AG04449 (cell line): ENCODE data around the gene DPF3.

Experiments used
- CTCF ChIA-PET: fragments of 350-600 bp; formaldehyde crosslinking; extraction: SDS; loops from one replicate; lab custom pipeline; 2021; ENCODE audit warnings: antibody characterized with exemption; lab: Yijun Ruan, JAX
- POLR2A ChIA-PET: fragments of 400-600, 350-600 bp; formaldehyde crosslinking; extraction: SDS; loops from one replicate; lab custom pipeline; 2020; ENCODE audit warnings: antibody characterized with exemption, inconsistent platforms; lab: Yijun Ruan, JAX
- DNase-seq: peaks from one replicate; pipeline ENCODE4 v3.0.0-alpha.2; 2010; ENCODE audit warnings: low read depth, low spot score
- H3K4me3 ChIP-seq: 2 replicates; pipeline ENCODE4 v1.5.1; 2011; ENCODE audit warnings: low read depth, mild to moderate bottlenecking, control low read depth, low read length
- TF ChIP-seq, protein P1 (sequence below): IDR thresholded peaks from one replicate; pipeline ENCODE4 v1.5.1; 2011; ENCODE audit warnings: mild to moderate bottlenecking, moderate library complexity, low read length, control low read depth, inconsistent platforms; ENCODE audit not compliant: insufficient read depth; ENCODE audit errors: missing control alignments

The DPF3 gene

GRCh38 chr14:72742118-72742837 is 151.6 kb downstream of the DPF3 start:
- DNase-seq, result no peak
- ChIA-PET POLR2A (no interaction called here), CTCF (interaction anchor here (1.1 to 2.0 kb wide), 5 partner anchors 162 to 230 kb away, joined by 4 to 7 read pairs (median 5); no protein-coding TSS in a partner anchor)
- H3K4me3 ChIP-seq, result no peak overlapping the region
- TF ChIP-seq, protein P1, sequence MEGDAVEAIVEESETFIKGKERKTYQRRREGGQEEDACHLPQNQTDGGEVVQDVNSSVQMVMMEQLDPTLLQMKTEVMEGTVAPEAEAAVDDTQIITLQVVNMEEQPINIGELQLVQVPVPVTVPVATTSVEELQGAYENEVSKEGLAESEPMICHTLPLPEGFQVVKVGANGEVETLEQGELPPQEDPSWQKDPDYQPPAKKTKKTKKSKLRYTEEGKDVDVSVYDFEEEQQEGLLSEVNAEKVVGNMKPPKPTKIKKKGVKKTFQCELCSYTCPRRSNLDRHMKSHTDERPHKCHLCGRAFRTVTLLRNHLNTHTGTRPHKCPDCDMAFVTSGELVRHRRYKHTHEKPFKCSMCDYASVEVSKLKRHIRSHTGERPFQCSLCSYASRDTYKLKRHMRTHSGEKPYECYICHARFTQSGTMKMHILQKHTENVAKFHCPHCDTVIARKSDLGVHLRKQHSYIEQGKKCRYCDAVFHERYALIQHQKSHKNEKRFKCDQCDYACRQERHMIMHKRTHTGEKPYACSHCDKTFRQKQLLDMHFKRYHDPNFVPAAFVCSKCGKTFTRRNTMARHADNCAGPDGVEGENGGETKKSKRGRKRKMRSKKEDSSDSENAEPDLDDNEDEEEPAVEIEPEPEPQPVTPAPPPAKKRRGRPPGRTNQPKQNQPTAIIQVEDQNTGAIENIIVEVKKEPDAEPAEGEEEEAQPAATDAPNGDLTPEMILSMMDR, result no peak

- ChIA-PET CTCF (interaction anchor here (1.0 to 1.4 kb wide), 3 partner anchors 162 to 228 kb away, joined by 3 to 5 read pairs (median 4); no protein-coding TSS in a partner anchor), POLR2A (no interaction called here)
- TF ChIP-seq, protein P1, result no peak
- no peak for DNase-seq
- no peak overlapping the region for H3K4me3 ChIP-seq
Measured at GRCh38 chr14:72741826-72742117, 152.1 kb downstream of the DPF3 start.

DNA sequence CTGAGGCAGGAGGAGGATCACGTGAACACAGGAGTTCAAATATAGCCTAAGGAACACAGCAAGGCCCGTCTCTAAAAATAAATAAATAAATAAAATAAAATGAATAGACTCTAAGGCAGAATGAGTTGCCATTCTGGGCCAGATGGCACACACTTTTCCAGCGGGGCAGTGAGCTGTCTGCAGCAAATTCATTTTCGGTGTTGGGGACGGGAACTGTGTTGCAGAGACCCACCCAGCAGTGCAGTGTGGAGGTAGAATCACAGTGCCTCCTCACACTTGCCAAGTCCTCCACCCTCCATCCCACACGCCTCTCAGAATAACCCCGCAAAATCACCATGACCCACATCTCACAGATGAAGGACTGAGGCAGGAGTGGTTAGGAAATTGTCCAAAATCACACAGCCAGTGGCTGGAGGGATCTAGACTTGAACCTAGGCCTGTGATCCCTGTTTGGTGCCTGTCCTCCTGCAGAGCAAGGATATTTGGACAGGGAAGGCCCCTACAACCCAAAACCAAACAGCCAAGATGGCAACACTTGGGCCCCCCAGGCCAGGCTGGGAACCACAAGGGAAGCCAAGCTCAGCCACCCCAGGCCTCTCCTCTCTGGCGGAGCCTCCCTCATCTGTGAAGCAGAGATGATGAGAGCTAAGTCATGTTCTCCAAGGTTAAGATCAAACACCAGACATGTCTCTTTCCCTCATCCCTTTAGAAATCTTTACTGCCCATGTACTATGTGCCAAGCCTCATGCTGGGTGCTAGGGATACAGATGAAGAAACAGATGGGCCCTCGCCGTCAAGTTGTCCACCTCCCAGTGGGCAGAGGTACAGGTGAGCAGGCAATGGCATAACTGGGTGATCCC is 152.7 kb downstream of the DPF3 start:
- CTCF ChIA-PET, result interaction anchor here (1.0 to 1.4 kb wide), 3 partner anchors 163 to 227 kb away, joined by 3 to 5 read pairs (median 4); no protein-coding TSS in a partner anchor
- DNase-seq, result no peak
- TF ChIP-seq, protein P1, result no peak
- POLR2A ChIA-PET, result no interaction called here
- H3K4me3 ChIP-seq, result no peak overlapping the region

DNA sequence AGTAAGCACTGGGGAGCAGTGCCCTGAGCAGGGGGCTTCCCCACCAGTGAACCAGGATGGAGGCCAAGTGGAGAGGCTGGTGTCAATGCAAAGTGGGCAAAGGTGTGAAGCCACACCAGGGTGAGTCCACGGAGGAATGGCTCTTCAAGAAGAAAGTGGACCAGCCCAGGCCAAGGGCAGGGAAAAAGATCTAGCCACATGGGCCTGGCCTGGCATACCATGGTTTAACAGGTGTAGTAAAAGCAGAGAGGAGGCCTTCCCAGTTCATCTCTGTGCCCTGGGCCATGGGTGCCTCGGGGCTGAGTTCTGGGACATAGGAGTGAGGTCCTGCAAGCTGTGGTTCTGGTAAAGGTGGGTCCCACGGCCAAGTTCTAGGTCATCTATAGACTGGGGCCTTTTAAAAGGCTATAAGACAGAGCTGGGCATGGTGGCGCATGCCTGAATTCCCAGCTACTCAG is 153.4 kb downstream of the DPF3 start:
- POLR2A ChIA-PET, result no interaction called here
- CTCF ChIA-PET, result interaction anchor here (1.5 kb wide), 1 partner anchor 10 kb away, joined by 4 read pairs; no protein-coding TSS in a partner anchor
- TF ChIP-seq, protein P1, result no peak

DNA sequence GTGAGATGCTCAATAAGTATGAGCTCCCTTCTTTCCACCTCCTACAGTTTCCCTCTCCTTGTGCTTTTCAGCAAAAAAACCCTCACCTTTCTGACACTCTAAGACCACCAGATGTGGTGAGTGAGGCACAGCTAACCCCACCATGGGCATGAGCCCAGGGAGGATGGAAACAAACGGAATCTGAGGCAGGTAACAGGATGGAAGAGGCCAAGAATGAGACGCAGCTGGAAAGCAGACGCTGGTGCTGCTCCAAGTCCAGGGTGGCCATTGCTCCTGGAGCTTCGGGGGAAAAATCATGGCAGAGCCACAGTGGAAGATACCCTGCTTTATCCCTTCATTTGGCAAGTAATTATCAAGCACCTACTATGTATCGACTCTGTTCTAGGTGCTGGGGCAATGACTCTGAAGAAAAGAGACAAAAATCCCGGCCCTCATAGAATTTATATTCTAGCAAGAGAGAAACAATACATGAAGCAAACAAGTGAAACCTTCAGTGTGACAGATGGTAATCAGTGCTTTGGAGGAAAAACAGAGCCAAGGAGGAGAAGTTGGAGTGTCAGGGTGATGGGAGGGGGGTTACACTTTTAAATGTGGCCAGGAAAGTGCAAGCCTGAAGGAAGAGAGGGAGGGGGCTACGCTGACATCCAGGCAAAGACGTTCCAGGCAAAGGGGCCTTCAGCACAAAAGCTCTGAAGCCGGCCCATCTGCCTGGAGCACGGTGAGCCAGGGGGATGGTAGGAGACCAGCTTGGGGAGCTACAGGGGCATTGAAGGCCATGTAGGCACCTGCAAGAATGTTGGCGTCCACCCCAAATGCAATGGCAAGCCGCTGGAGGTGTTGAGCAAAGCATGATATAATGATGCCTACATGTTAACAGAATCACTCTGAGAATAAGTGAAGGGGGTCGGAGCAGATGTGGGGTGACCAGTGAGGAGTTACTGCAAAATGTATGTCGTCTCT is 154.2 kb downstream of the DPF3 start:
- POLR2A ChIA-PET, result interaction anchor here (0.8 kb wide), 1 partner anchor 88 kb away, joined by 3 read pairs; no protein-coding TSS in a partner anchor
- CTCF ChIA-PET, result interaction anchor here (0.9 to 8.9 kb wide), 3 partner anchors 11 to 224 kb away, joined by 3 to 64 read pairs (median 4); no protein-coding TSS in a partner anchor
- no peak overlapping the region for H3K4me3 ChIP-seq
- TF ChIP-seq, protein P1, result no peak
- no peak for DNase-seq

More for the DNA sequence above, 153.4 kb downstream of the DPF3 start:
- no peak overlapping the region for H3K4me3 ChIP-seq
- DNase-seq, result no peak
